GM12873 (cell line): Measurements from ENCODE around the gene ZFYVE28.

Experiments
- TF ChIP-seq, protein P1 (sequence below): IDR thresholded peaks from 2 replicates; pipeline ENCODE4 v1.5.1; 2012; ENCODE audit warnings: low read depth, mild to moderate bottlenecking, moderate library complexity, low read length, control low read depth; ENCODE audit not compliant: insufficient read depth; ENCODE audit errors: missing control alignments

The ZFYVE28 gene

DNA sequence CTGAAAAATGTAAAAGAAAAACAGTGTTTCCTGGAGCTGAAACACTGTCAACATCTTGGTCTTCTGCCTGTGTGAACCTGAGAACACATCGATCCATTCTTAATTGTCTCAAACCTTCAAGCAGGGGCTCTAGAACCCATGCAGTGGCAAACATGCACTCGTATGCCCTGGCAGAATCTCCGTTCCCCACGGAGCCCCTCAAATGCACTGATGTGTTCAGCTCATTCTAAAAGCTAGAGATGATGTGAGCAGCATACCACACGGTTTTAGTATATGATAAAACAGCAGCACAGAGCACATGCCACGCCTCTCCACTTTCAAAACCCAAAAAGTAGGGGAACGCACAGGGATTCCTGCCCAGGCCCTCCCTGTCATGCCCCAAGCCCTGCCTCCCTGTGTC lies 44.9 kb downstream of the ZFYVE28 start:
- TF ChIP-seq, protein P1, sequence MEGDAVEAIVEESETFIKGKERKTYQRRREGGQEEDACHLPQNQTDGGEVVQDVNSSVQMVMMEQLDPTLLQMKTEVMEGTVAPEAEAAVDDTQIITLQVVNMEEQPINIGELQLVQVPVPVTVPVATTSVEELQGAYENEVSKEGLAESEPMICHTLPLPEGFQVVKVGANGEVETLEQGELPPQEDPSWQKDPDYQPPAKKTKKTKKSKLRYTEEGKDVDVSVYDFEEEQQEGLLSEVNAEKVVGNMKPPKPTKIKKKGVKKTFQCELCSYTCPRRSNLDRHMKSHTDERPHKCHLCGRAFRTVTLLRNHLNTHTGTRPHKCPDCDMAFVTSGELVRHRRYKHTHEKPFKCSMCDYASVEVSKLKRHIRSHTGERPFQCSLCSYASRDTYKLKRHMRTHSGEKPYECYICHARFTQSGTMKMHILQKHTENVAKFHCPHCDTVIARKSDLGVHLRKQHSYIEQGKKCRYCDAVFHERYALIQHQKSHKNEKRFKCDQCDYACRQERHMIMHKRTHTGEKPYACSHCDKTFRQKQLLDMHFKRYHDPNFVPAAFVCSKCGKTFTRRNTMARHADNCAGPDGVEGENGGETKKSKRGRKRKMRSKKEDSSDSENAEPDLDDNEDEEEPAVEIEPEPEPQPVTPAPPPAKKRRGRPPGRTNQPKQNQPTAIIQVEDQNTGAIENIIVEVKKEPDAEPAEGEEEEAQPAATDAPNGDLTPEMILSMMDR = no peak

- TF ChIP-seq, protein P1 = no peak
These were observed 45.9 kb downstream of the ZFYVE28 start for GRCh38 chr4:2372488-2373030.

GRCh38 chr4:2371765-2372487 lies 46.5 kb downstream of the ZFYVE28 start:
- TF ChIP-seq, protein P1 = no peak

DNA sequence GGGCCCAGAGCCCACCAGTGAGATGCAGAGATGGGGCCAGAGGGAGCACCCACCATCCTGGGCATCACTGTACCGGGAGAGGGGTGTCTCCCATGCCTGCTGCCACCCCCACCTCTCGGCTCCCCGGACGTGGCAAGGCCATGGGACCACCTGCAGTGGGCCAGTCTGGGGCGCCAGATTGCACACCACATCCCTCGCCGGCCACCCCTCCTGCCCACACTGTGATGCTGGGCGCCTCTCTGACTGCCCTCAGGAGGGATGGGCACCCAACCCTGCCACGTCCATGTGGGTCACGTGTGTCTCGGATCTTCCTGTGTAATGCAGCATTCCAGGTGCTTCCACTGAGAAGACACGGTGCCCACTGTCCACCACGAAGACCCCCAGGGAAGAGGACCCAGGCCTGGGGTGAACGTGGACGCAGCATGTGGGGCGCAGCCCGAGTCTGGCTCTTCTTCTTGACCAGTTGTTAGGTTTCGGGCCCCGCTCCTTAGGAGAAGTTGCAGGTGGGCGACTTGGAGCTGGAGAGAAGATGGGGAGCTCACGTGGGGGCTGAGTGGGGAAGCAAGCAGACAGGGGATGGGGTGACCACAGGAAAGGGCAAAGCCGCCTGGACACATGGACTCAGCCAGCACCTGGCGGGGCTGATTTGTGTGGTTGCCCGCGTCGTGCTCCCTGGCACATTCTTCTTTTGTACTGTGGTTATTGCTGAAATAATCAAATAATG lies 47.7 kb downstream of the ZFYVE28 start:
- TF ChIP-seq, protein P1 = no peak

DNA sequence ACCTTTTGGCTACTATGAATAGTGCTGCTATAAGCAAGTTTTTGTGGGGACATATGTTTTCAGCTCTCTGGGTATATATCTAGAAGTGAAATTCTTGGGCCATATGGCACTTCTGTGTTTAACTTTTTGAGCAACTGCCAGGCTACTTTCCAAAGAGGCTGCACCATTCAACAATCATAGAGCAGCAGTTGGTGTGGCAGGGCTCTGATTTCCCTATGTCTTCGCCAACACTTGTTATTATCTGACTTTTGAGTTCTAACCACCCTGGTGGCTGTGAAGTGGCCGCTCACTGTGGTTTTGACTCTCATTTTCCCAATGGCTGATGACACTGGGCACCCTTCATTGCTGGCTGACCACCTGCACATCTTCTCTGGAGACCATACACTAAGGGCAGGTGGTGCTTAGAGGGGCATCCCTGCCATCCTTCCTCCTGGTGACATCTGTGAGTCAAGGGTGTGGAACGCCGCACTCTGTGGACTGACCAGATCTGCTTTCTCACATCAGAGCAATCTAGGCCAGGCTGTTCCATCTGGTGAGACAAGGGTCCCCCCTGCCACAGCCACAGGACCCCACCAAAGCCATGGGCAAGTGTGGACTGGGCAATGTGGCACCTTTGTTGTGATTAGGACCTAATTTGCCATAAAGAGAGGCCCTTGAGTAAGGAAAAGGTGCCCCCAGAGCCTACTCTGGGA lies 49.6 kb downstream of the ZFYVE28 start:
- TF ChIP-seq, protein P1 = no peak

DNA sequence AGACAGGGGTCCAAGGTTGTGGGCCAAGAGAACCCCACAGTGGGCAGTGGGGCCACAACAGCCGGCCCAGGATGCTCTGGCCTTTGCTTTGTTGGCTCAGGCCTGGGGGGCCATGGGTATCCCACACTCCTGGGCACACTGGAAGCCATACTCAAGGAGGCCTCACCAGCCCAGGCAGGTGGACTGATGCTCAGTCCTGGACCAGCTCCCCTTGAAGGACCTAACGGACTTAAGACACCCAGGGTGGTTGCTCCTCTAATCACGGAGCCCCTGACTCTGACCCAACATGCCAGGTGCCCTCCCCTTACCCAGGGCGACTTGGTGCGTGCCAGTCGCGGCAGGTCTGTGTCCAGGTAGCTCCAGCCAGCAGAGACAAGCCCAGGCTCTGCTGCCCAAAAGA lies 50.8 kb downstream of the ZFYVE28 start:
- TF ChIP-seq, protein P1 = no peak
